ENCODE results near the gene SCAMP4. TPM values are rescaled to one million over a fixed set of nuclear protein-coding genes. Genes with fewer than 3 reads are reported as not detected.

Gene SCAMP4
- total and polyA plus RNA-seq, 2 experiments from 2014 or later, result 69.3 to 89.8 TPM

DNA sequence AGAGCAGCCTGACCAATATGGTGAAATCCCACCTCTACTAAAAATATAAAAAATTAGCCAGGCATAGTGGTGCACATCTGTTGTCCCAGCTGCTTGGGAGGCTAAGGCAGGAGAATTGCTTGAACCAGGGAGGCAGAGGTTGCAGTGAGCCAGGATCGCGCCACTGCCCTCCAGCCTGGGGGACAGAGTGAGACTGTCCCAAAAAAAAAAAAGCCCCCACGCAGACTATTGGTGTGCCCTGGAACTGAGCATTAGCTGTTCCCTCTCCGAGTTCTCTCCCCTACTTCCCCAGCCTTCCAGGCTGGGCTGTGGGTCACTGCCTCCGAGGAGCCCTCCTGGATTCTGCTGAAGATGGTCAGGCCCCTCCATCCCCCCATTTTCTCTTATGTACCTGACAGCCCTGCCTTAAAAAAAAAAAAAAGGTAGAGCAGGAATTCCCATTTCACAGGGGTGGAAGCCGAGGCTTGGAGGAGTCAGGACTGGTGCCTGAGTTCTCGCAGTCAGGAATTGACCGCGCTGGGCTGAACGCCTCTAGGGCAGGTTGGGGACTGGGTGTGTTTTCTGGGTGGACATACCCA is 1.9 kb downstream of the SCAMP4 start:
- Histone ChIP-seq H4K20me1 (ENCODE audit: insufficient read depth, poor library complexity, severe bottlenecking) (peaks cover 30% of the 10 kb centered on the region), H3K27me3 (no peaks in the 10 kb centered on the region), H3K4me1 (ENCODE audit: insufficient read depth) (peaks cover 15% of the 10 kb centered on the region), H3K79me2 (peaks cover 65% of the 10 kb centered on the region), H3K9me2 (replicated peaks; ENCODE audit: insufficient read depth) (no peaks in the 10 kb centered on the region), H3K4me2 (peak overlapping the region; percentile 65), H3K36me3 (replicated peaks; ENCODE audit: insufficient read depth, low read depth) (no peaks in the 10 kb centered on the region), H2AFZ (no peak overlapping the region), H3K4me3 (no peak overlapping the region), H3K27ac (peak overlapping the region; percentile 88), H3K9me3 (ENCODE audit: low read depth) (no peaks in the 10 kb centered on the region)
- no peak for DNase-seq (ENCODE audit: low spot score)
- 95% methylated on average over 10 of the region's 10 CpGs for WGBS (ENCODE audit: low lambda C conversion rate, missing lambda C conversion rate)
- no peak for TF ChIP-seq CTCF (IDR thresholded peaks at IDR 0.05; ENCODE audit: poor library complexity)
- no peak for TF ChIP-seq EZH2phosphoT487 (IDR thresholded peaks at IDR 0.05; ENCODE audit: low read depth, severe bottlenecking, unreplicated experiment)
- no peak for TF ChIP-seq EZH2 (IDR thresholded peaks at IDR 0.05; ENCODE audit: borderline replicate concordance)

DNA sequence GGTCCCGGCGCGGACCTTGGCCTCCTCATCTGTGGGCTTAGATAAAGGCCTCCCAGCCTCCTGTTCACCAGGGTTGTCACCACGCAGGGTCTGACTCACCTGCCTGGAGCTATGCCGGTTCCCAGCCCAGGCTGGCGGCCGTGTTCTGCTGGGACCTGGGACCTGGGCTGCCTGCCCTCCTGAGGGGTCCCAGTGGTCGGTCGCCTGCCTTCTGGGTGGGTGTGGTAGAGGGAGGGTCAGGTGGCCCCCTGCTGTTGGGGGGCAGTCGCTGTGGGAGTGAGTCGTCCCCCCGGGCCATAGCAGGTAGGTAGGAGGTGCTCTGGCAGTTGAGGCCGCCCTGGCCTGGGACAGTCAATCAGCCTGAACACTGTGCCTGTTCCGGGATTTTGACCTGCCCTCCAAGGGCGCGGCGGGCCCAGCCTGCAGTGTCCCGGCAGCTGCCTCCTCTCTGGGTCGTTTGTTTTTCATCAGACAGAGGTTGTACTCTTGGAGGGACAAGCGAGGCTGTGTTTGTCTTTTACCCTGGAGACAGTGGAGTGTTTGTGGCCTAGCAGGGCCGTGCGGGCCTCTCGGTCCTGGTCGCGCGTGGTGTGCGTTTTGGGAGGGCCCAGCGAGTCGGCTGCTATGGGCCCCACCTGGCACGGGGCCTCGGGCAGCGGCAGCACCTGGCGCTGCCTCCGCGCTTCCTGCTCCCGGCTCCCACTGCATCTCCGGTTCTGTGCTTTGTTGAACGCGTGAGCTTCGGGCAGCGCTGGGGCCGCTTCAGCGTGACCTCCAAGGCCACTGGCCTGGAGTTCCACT is 2.6 kb downstream of the SCAMP4 start:
- Histone ChIP-seq H3K36me3 (replicated peaks; ENCODE audit: insufficient read depth, low read depth) (no peaks in the 10 kb centered on the region), H3K79me2 (peaks cover 72% of the 10 kb centered on the region), H3K27ac (peak overlapping the region; percentile 88)

GRCh38 chr19:1908364-1908678 is 3.1 kb downstream of the SCAMP4 start:
- no peaks in the 10 kb centered on the region for H3K9me3 ChIP-seq (ENCODE audit: low read depth)
- 95% methylated on average over 13 of the region's 13 CpGs for WGBS (ENCODE audit: low lambda C conversion rate, missing lambda C conversion rate)
- TF ChIP-seq EZH2phosphoT487 (IDR thresholded peaks at IDR 0.05; ENCODE audit: low read depth, severe bottlenecking, unreplicated experiment) (no peak), EZH2 (IDR thresholded peaks at IDR 0.05; ENCODE audit: borderline replicate concordance) (no peak), CTCF (IDR thresholded peaks at IDR 0.05; ENCODE audit: poor library complexity) (no peak)
- no peaks in the 10 kb centered on the region for H3K9me2 ChIP-seq (replicated peaks; ENCODE audit: insufficient read depth)
- no peak overlapping the region for H2AFZ ChIP-seq
- no peaks in the 10 kb centered on the region for H3K36me3 ChIP-seq (replicated peaks; ENCODE audit: insufficient read depth, low read depth)
- H3K27ac ChIP-seq, result peak overlapping the region; percentile 88
- H3K4me2 ChIP-seq, result peak overlapping the region; percentile 65
- peaks cover 78% of the 10 kb centered on the region for H3K79me2 ChIP-seq
- peaks cover 15% of the 10 kb centered on the region for H3K4me1 ChIP-seq (ENCODE audit: insufficient read depth)
- peaks cover 36% of the 10 kb centered on the region for H4K20me1 ChIP-seq (ENCODE audit: insufficient read depth, poor library complexity, severe bottlenecking)
- DNase-seq (ENCODE audit: low spot score), result no peak
- H3K27me3 ChIP-seq, result no peaks in the 10 kb centered on the region
- H3K4me3 ChIP-seq, result no peak overlapping the region

More for the DNA sequence above, 2.6 kb downstream of the SCAMP4 start:
- no peak overlapping the region for H3K4me3 ChIP-seq
- DNase-seq (ENCODE audit: low spot score), result peak; percentile 73
- H3K4me2 ChIP-seq, result peak overlapping the region; percentile 65
- no peaks in the 10 kb centered on the region for H3K9me3 ChIP-seq (ENCODE audit: low read depth)
- no peak for TF ChIP-seq CTCF (IDR thresholded peaks at IDR 0.05; ENCODE audit: poor library complexity)
- TF ChIP-seq EZH2phosphoT487 (IDR thresholded peaks at IDR 0.05; ENCODE audit: low read depth, severe bottlenecking, unreplicated experiment), result no peak
- H3K9me2 ChIP-seq (replicated peaks; ENCODE audit: insufficient read depth), result no peaks in the 10 kb centered on the region
- H3K27me3 ChIP-seq, result no peaks in the 10 kb centered on the region
- 80% methylated on average over 42 of the region's 43 CpGs for WGBS (ENCODE audit: low lambda C conversion rate, missing lambda C conversion rate)
- peaks cover 31% of the 10 kb centered on the region for H4K20me1 ChIP-seq (ENCODE audit: insufficient read depth, poor library complexity, severe bottlenecking)
- no peak overlapping the region for H2AFZ ChIP-seq
- peaks cover 15% of the 10 kb centered on the region for H3K4me1 ChIP-seq (ENCODE audit: insufficient read depth)

Measured in hepatocyte (in vitro differentiated cells).